Astrocyte of the cerebellum (primary cell): Measurements from ENCODE around the gene KRT3.

Source experiments
- DNase-seq: peaks from one replicate; pipeline ENCODE4 v3.0.0-alpha.2; 2011; ENCODE audit warnings: low read depth
- H3K4me3 ChIP-seq: 2 replicates; pipeline ENCODE4 v1.5.1; 2011; ENCODE audit warnings: mild to moderate bottlenecking, low read depth, low read length, moderate library complexity
- in situ Hi-C: cut with HindIII; loops from 2 replicates; pipeline ENCODE4 v1.10.0; 2017; ENCODE audit warnings: low sequenced_read_pairs
- TF ChIP-seq, protein P1 (sequence below): IDR thresholded peaks from 2 replicates; pipeline ENCODE4 v1.5.1; 2012; ENCODE audit warnings: low read length, low read depth, moderate library complexity, mild to moderate bottlenecking; ENCODE audit errors: missing control alignments

Gene KRT3

GRCh38 chr12:52836491-52837412 lies 40.8 kb upstream of the KRT3 start:
- no peak overlapping the region for H3K4me3 ChIP-seq
- no peak for DNase-seq
- TF ChIP-seq, protein P1, sequence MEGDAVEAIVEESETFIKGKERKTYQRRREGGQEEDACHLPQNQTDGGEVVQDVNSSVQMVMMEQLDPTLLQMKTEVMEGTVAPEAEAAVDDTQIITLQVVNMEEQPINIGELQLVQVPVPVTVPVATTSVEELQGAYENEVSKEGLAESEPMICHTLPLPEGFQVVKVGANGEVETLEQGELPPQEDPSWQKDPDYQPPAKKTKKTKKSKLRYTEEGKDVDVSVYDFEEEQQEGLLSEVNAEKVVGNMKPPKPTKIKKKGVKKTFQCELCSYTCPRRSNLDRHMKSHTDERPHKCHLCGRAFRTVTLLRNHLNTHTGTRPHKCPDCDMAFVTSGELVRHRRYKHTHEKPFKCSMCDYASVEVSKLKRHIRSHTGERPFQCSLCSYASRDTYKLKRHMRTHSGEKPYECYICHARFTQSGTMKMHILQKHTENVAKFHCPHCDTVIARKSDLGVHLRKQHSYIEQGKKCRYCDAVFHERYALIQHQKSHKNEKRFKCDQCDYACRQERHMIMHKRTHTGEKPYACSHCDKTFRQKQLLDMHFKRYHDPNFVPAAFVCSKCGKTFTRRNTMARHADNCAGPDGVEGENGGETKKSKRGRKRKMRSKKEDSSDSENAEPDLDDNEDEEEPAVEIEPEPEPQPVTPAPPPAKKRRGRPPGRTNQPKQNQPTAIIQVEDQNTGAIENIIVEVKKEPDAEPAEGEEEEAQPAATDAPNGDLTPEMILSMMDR: no peak
- in situ Hi-C loops: no loop called here

DNA sequence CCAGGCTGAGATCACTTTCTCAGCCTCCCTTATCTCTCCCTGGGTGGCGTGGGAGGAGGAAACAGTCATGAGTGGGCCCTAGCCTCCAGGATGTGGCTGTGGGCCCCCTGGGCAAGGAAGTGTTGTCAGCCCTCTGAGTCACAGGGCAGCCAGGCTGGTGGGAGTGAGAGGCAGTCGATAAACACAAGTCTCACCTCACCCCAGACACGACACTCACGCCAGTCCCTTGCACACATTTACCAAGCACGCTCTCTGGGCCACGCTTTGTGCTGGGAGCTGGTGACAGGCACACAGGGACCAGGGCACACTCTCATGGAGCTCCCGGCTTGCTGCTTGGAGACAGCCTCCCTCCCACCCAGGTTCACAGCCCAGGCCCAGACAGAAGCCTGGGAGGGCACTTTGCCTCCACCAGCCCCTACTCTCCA lies 40.1 kb upstream of the KRT3 start:
- in situ Hi-C loops: no loop called here
- TF ChIP-seq, protein P1: no peak
- no peak overlapping the region for H3K4me3 ChIP-seq
- no peak for DNase-seq

DNA sequence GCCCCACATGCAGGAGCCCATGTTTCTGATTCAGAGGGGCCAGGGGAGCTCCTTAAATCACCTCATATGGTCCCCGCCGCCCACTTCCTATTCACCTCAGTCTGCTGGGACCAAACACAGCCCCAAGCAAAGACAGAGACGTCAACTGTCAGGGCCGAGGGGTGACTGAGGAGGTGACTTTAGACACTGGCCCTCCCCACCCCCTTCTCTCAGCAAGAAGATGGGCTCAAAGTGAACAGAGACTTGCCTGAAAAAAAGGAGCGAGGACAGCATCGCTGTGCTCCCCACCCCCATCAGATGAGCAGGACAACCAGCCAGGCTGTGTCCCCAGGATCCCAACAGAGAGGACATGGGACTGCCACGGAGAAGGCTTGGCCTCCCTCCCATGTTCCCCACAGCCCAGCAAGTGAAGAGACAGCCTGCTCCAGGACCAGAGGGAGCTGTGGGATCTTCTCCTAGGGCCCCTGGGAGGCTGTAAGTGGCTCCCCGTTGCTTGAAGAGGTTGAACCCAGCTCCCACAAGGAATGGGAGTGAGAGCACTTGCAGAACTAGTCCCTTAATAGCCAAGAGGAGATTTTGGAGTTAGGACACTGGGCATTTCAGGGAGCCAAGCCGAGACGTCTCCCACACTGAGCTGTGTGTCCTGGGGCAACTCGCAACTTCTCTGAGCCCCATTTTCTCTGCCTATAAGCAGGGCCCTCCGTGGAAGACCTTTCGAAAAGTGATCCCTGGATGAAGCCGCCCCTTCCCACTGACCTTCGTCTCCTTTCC lies 39.5 kb upstream of the KRT3 start:
- TF ChIP-seq, protein P1: no peak
- no peak overlapping the region for H3K4me3 ChIP-seq
- DNase-seq: no peak
- in situ Hi-C loops: no loop called here

GRCh38 chr12:52834727-52835001 lies 38.7 kb upstream of the KRT3 start:
- DNase-seq: no peak
- in situ Hi-C loops: no loop called here
- TF ChIP-seq, protein P1: no peak
- no peak overlapping the region for H3K4me3 ChIP-seq

- TF ChIP-seq, protein P1: no peak
- H3K4me3 ChIP-seq: no peak within 1 kb of the TSS
- in situ Hi-C loops: no loop called here
- DNase-seq: no peak
Observed at GRCh38 chr12:52833922-52834726, 38.2 kb upstream of the KRT3 start, which contains the start of gene KRT79. KRT79 (minus strand) TSS chr12:52834311; CDS start chr12:52834260, 51 bp downstream.
